ENCODE data around the gene CSNK1G1.

DNA sequence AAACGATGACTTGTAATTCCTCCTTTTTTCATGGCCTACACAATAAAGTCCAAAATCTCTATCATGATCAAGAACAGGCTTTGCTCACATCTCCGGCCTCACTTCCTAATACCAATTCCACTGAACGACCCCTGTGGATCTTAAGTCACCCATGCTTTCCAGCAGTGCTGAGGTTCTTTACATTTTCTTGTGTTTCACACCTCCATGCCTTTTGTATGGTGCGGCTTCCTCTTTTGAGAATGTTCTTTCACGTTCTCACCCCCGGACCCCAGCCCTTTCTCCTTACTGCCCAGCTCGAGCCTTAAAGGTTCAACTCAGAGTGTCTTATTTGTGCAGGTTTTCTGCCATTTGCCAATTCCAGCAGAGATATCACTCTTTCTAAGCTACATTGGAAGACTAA is 70.1 kb downstream of the CSNK1G1 start:
- TF ChIP-seq, protein P1, sequence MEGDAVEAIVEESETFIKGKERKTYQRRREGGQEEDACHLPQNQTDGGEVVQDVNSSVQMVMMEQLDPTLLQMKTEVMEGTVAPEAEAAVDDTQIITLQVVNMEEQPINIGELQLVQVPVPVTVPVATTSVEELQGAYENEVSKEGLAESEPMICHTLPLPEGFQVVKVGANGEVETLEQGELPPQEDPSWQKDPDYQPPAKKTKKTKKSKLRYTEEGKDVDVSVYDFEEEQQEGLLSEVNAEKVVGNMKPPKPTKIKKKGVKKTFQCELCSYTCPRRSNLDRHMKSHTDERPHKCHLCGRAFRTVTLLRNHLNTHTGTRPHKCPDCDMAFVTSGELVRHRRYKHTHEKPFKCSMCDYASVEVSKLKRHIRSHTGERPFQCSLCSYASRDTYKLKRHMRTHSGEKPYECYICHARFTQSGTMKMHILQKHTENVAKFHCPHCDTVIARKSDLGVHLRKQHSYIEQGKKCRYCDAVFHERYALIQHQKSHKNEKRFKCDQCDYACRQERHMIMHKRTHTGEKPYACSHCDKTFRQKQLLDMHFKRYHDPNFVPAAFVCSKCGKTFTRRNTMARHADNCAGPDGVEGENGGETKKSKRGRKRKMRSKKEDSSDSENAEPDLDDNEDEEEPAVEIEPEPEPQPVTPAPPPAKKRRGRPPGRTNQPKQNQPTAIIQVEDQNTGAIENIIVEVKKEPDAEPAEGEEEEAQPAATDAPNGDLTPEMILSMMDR (conservative IDR thresholded peaks at IDR 0.05) = no peak
- TF ChIP-seq EZH2 (IDR thresholded peaks at IDR 0.05; ENCODE audit: low read depth) = no peak
